Smooth muscle cell of the coronary artery (primary cell): ENCODE measurements around the gene SUMF1. TPM values are rescaled to one million over a fixed set of nuclear protein-coding genes. Genes with fewer than 3 reads are reported as not detected.

ENCODE experiments used
- total RNA-seq: library from RNA; depleted of rRNA; stranded (reverse); fragments of >200 nt; gene quantifications from 2 replicates; pipeline ENCODE4 v1.2.3, GENCODE V29; 2014; ENCODE audit warnings: low replicate concordance

SUMF1 gene
- 42.2 and 45.2 TPM in 2 replicates for total RNA-seq

GRCh38 chr3:4466741-4467521 lies at the start of gene SUMF1:
Gene SUMF1 (minus strand): TSS chr3:4467269. CDS start chr3:4467245, 24 bp downstream.

GRCh38 chr3:4493014-4493940 lies 26.2 kb upstream of the SUMF1 start, which contains the start of gene ITPR1:
Gene ITPR1 (plus strand): TSS chr3:4493348. CDS start chr3:4516492, 23,144 bp downstream.

Other genes starting within 250 kb of the SUMF1 start
- 11.6 and 16.7 TPM in 2 replicates for gene SETMAR, start 163.9 kb downstream of the SUMF1 start, total RNA-seq
- 24.7 and 42.9 TPM in 2 replicates for gene ITPR1, start 26.1 kb upstream of the SUMF1 start, total RNA-seq